Ovary (tissue), 9 donors: Measurements from ENCODE around the gene GDF10. TPM values are rescaled to one million over a fixed set of nuclear protein-coding genes. Genes with fewer than 3 reads are reported as not detected.

Experiments
- DNase-seq, 5 donors: peaks; one replicate each; pipeline ENCODE4 v3.0.0-alpha.2; 2019 to 2020
- H3K27ac ChIP-seq, 2 donors: fragments of 200-600 bp; one replicate each; pipeline versions ENCODE4 v1.5.1 to v1.8.0; 2019 to 2022
- H3K27me3 ChIP-seq: fragments of 200-600 bp; one replicate; pipeline ENCODE4 v1.8.0; 2022
- H3K36me3 ChIP-seq: fragments of 200-600 bp; sonication (generic); one replicate; pipeline ENCODE4 v1.5.1; 2019
- H3K4me1 ChIP-seq: one replicate; pipeline ENCODE4 v1.8.1; 2013; ENCODE audit warnings: mild to moderate bottlenecking, moderate library complexity; ENCODE audit not compliant: insufficient read depth
- H3K4me3 ChIP-seq: fragments of 200-600 bp; sonication (generic); one replicate; pipeline ENCODE4 v1.5.1; 2017
- H3K9me3 ChIP-seq, 2 donors: fragments of 200-600 bp in 1 of 2; sonication (generic) in 1 of 2; one replicate each; pipeline versions ENCODE4 v1.5.1 to v1.8.1; 2013 to 2019; ENCODE audit warnings: mild to moderate bottlenecking in 1 of 2, moderate library complexity in 1 of 2
- CTCF ChIP-seq, 3 donors: fragments of 450-650 bp in 2 of 3; fragments of 200-600 bp in 1 of 3; IDR thresholded peaks; one replicate each; pipeline versions ENCODE4 v1.5.1 to v1.8.0; 2016 to 2022; ENCODE audit warnings: antibody characterized with exemption in 3 of 3, mild to moderate bottlenecking in 1 of 3
- EP300 ChIP-seq: sonication (generic); formaldehyde crosslinking; IDR thresholded peaks from one replicate; pipeline ENCODE4 v1.6.1; 2017; ENCODE audit warnings: antibody characterized with exemption
- POLR2A ChIP-seq: fragments of 450-650 bp; IDR thresholded peaks from one replicate; pipeline ENCODE4 v1.6.1; 2017; ENCODE audit warnings: antibody characterized with exemption, mild to moderate bottlenecking, moderate library complexity
- WGBS, 3 donors: extraction: QIAGEN DNeasy Blood & Tissue Kit in 1 of 3; methylation state at CpG; one replicate each; pipeline versions ENCODE4 v1.1.5 to v1.1.7; 2013 to 2017; 5-methylcytosine and 5-hydroxymethylcytosine counted together
- intact Hi-C, 4 donors: fragments of 100-400 bp; cut with DNase I; formaldehyde crosslinking; loops; one replicate each; pipeline versions ENCODE4 v1.11.0 to v1.15.1; 2022 to 2023
- polyA plus RNA-seq, 2 donors: library from polyadenylated mRNA; stranded (reverse); fragments of 200-250 nt in 1 of 2; fragments of 350-450 nt in 1 of 2; fragmentation: Illumina TruSeq in 1 of 2; extraction: RNeasy Lipid Tissue Mini Kit (QIAGEN cat#74804) in 1 of 2; gene quantifications; one replicate each; pipeline ENCODE4 v1.2.3, GENCODE V29; 2013 to 2014
- total RNA-seq, 7 donors: library from RNA; depleted of rRNA in 2 of 7; stranded (reverse); fragments of >200 nt in 2 of 7; fragmentation: NEBNext Ultra II Directional in 3 of 7; extraction: Animal tissue kit (Norgen Biotek cat#: 25700) in 3 of 7; gene quantifications; one replicate each; pipeline versions ENCODE4 v1.1.0 to v1.2.4, GENCODE V29; 2016 to 2023
- donor health status: DM: no; HTN: no; CAD: no; lungs with moderate emphysema.
- donor health status: DM: no; HTN: no; CAD: no.
- donor health status: Bipolar disorder and iron deficiency.
- donor health status: DM: yes; HTN: yes; CAD: no.
- donor health status: DM: no; HTN: no; CAD: no.
- donor health status: DM: yes; HTN: yes; CAD: no.

Gene GDF10
- total and polyA plus RNA-seq, 9 donors, result 0.12 to 1.2 (median 0.53) TPM; not detected in 3

GRCh38 chr10:47261121-47261520 lies 38.9 kb upstream of the GDF10 start:
- no peak overlapping the region for H3K27ac ChIP-seq
- intact Hi-C loops, result no loop called here
- no peak for TF ChIP-seq POLR2A
- no peak for TF ChIP-seq CTCF (IDR thresholded peaks at IDR 0.05)
- TF ChIP-seq EP300, result no peak
- WGBS, 3 donors, result 90 to 95% (median 90%) methylated on average over 1 of the region's 1 CpG
- H3K36me3 ChIP-seq, result no peaks in the 10 kb centered on the region
- DNase-seq, result no peak
- H3K9me3 ChIP-seq, result no peaks in the 10 kb centered on the region
- no peaks in the 10 kb centered on the region for H3K27me3 ChIP-seq
- no peaks in the 10 kb centered on the region for H3K4me1 ChIP-seq
- no peak overlapping the region for H3K4me3 ChIP-seq

GRCh38 chr10:47261556-47261955 lies 38.4 kb upstream of the GDF10 start:
- no peaks in the 10 kb centered on the region for H3K9me3 ChIP-seq
- no peak overlapping the region for H3K4me3 ChIP-seq
- no peaks in the 10 kb centered on the region for H3K27me3 ChIP-seq
- H3K36me3 ChIP-seq, result no peaks in the 10 kb centered on the region
- H3K4me1 ChIP-seq, result no peaks in the 10 kb centered on the region
- 88 to 94% (median 90%) methylated on average over 5 of the region's 5 CpGs for WGBS, 3 donors
- DNase-seq, result no peak
- TF ChIP-seq EP300, result no peak
- no peak for TF ChIP-seq POLR2A
- TF ChIP-seq CTCF (IDR thresholded peaks at IDR 0.05), result no peak
- intact Hi-C loops, result no loop called here
- H3K27ac ChIP-seq, result no peak overlapping the region

GRCh38 chr10:47262606-47263533 lies 37.1 kb upstream of the GDF10 start:
- no peak for DNase-seq
- Histone ChIP-seq H3K4me1 (no peaks in the 10 kb centered on the region), H3K9me3 (no peaks in the 10 kb centered on the region), H3K27me3 (no peaks in the 10 kb centered on the region), H3K36me3 (no peaks in the 10 kb centered on the region), H3K4me3 (no peak overlapping the region), H3K27ac (no peak overlapping the region)
- intact Hi-C loops, result no loop called here
- 40 to 49% (median 46%) methylated on average over 5 of the region's 5 CpGs for WGBS, 3 donors
- TF ChIP-seq EP300 (no peak), POLR2A (no peak), CTCF (IDR thresholded peaks at IDR 0.05) (no peak)

GRCh38 chr10:47264797-47265281 lies 35.2 kb upstream of the GDF10 start:
- no peaks in the 10 kb centered on the region for H3K4me1 ChIP-seq
- WGBS, 3 donors, result 85 to 91% (median 88%) methylated on average over 7 of the region's 7 CpGs
- H3K27me3 ChIP-seq, result no peaks in the 10 kb centered on the region
- H3K9me3 ChIP-seq, result no peaks in the 10 kb centered on the region
- no peak for DNase-seq
- no peaks in the 10 kb centered on the region for H3K36me3 ChIP-seq
- H3K4me3 ChIP-seq, result no peak overlapping the region
- TF ChIP-seq EP300 (no peak), POLR2A (no peak), CTCF (IDR thresholded peaks at IDR 0.05) (no peak)
- H3K27ac ChIP-seq, result no peak overlapping the region
- intact Hi-C loops, result no loop called here
